A673 (cell line): ENCODE measurements around the gene PSG4. TPM values are rescaled to one million over a fixed set of nuclear protein-coding genes. Genes with fewer than 3 reads are reported as not detected.
"Not testable (repeated sequence)": the region's sequence is repeated elsewhere in the genome, so short reads cannot be mapped to it uniquely, and the experiment has no call there.

ENCODE experiments used
- BruUV-seq: library from RNA; stranded (reverse); fragments of 400-500 nt; replicated peaks from 2 replicates; lab custom pipeline; 2021; lab: Mats Ljungman, UMichigan
- CTCF ChIA-PET: fragments of 300-600 bp; sonication (Branson Sonifier 250); formaldehyde crosslinking; loops from one replicate; lab custom pipeline; 2022; ENCODE audit warnings: antibody characterized with exemption; lab: Charles Lee
- POLR2A ChIA-PET: fragments of 300-600 bp; sonication (Branson Sonifier 250); formaldehyde crosslinking; loops from one replicate; lab custom pipeline; 2022; ENCODE audit warnings: antibody characterized with exemption; ENCODE audit not compliant: low non-redundant PET; lab: Charles Lee
- DNase-seq: peaks from one replicate; pipeline ENCODE4 v3.0.0-alpha.2; 2015; ENCODE audit warnings: low spot score
- H3K27ac ChIP-seq: fragments of 200-600 bp; sonication (generic); 2 replicates; pipeline ENCODE4 v1.5.1; 2016; ENCODE audit warnings: mixed run types, low read depth, mild to moderate bottlenecking, mixed read lengths, antibody characterized with exemption, low read length; ENCODE audit not compliant: poor library complexity, severe bottlenecking
- H3K27me3 ChIP-seq: fragments of 200-600 bp; sonication (generic); replicated peaks from 2 replicates; pipeline ENCODE4 v1.6.1; 2017; ENCODE audit warnings: mixed run types, low read depth, mild to moderate bottlenecking, mixed read lengths, antibody characterized with exemption, low read length; ENCODE audit not compliant: insufficient read depth, poor library complexity
- H3K36me3 ChIP-seq: fragments of 200-600 bp; sonication (generic); 2 replicates; pipeline ENCODE4 v1.6.1; 2016; ENCODE audit warnings: mixed run types, mild to moderate bottlenecking, mixed read lengths, antibody characterized with exemption, low read length; ENCODE audit not compliant: insufficient read depth, poor library complexity, severe bottlenecking
- H3K4me1 ChIP-seq: fragments of 200-600 bp; sonication (generic); 2 replicates; pipeline ENCODE4 v1.6.1; 2017; ENCODE audit warnings: mixed run types, mild to moderate bottlenecking, mixed read lengths, antibody characterized with exemption, low read length; ENCODE audit not compliant: insufficient read depth, poor library complexity, severe bottlenecking
- H3K4me3 ChIP-seq: fragments of 200-600 bp; sonication (generic); 2 replicates; pipeline ENCODE4 v1.5.1; 2016; ENCODE audit warnings: low read depth, mixed run types, mild to moderate bottlenecking, mixed read lengths, low read length; ENCODE audit not compliant: poor library complexity, severe bottlenecking
- H3K9me3 ChIP-seq: fragments of 200-600 bp; sonication (generic); 2 replicates; pipeline ENCODE4 v1.6.1; 2016; ENCODE audit warnings: mixed run types, low read depth, mild to moderate bottlenecking, mixed read lengths, antibody characterized with exemption, low read length; ENCODE audit not compliant: poor library complexity, severe bottlenecking
- EZH2 ChIP-seq: fragments of 200-600 bp; sonication (generic); IDR thresholded peaks from 2 replicates; pipeline ENCODE4 v1.6.1; 2017; ENCODE audit warnings: borderline replicate concordance, low read depth, mild to moderate bottlenecking, mixed read lengths, antibody characterized with exemption, low read length; ENCODE audit not compliant: poor library complexity, severe bottlenecking
- intact Hi-C: fragments of 100-400 bp; cut with micrococcal nuclease; formaldehyde crosslinking; loops from one replicate; pipeline ENCODE4 v1.10.0; 2022; ENCODE audit not compliant: unreplicated experiment
- total RNA-seq: library from RNA; stranded (reverse); gene quantifications from 2 replicates; pipeline ENCODE4 v1.2.3, GENCODE V29; 2021
- TF ChIP-seq, protein P1 (sequence below): fragments of 300-800, 200-600 bp; sonication (generic); conservative IDR thresholded peaks from 2 replicates; pipeline ENCODE4 v1.5.1; 2017; ENCODE audit warnings: low read depth, mild to moderate bottlenecking, antibody characterized with exemption, low read length, moderate library complexity, mixed read lengths

Gene PSG4
- total RNA-seq, 1 experiment from 2014 or later: not detected

GRCh38 chr19:43163135-43163534 lies 42.3 kb downstream of the PSG4 start:
- H3K4me1 ChIP-seq, H3K36me3 ChIP-seq, H3K27ac ChIP-seq, CTCF ChIA-PET, BruUV-seq, H3K27me3 ChIP-seq, H3K9me3 ChIP-seq, H3K4me3 ChIP-seq, POLR2A ChIA-PET, DNase-seq, intact Hi-C loops: not testable (repeated sequence)

DNA sequence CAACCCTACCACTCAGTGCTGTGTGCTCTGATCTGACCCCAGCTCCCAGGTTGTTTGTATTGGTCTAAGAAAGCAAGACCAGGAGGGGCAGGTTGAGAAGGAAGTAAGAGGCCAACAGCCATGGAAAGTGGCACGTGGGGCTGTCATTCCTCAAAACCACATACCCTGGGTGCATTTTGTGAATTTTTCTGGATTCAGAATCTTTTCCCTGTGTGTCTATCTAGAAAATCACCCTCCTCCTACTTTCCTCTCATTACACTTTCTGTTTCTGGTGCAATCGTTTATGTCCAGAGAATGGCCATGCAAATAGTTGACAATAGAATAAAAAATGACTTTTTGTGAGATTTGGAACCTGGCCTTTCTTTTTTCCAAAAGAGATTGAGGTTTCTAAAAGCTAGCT lies 43.2 kb downstream of the PSG4 start:
- CTCF ChIA-PET, BruUV-seq, H3K27me3 ChIP-seq, H3K9me3 ChIP-seq, DNase-seq, intact Hi-C loops, H3K4me3 ChIP-seq, POLR2A ChIA-PET, H3K27ac ChIP-seq, H3K36me3 ChIP-seq, H3K4me1 ChIP-seq: not testable (repeated sequence)

GRCh38 chr19:43152214-43152613 lies 53.2 kb downstream of the PSG4 start:
- no peak for TF ChIP-seq EZH2
- TF ChIP-seq, protein P1, sequence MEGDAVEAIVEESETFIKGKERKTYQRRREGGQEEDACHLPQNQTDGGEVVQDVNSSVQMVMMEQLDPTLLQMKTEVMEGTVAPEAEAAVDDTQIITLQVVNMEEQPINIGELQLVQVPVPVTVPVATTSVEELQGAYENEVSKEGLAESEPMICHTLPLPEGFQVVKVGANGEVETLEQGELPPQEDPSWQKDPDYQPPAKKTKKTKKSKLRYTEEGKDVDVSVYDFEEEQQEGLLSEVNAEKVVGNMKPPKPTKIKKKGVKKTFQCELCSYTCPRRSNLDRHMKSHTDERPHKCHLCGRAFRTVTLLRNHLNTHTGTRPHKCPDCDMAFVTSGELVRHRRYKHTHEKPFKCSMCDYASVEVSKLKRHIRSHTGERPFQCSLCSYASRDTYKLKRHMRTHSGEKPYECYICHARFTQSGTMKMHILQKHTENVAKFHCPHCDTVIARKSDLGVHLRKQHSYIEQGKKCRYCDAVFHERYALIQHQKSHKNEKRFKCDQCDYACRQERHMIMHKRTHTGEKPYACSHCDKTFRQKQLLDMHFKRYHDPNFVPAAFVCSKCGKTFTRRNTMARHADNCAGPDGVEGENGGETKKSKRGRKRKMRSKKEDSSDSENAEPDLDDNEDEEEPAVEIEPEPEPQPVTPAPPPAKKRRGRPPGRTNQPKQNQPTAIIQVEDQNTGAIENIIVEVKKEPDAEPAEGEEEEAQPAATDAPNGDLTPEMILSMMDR: no peak
- Histone ChIP-seq H3K36me3 (no peaks in the 10 kb centered on the region), H3K27ac (no peak overlapping the region), H3K4me3 (no peak overlapping the region), H3K4me1 (no peaks in the 10 kb centered on the region), H3K9me3 (no peaks in the 10 kb centered on the region), H3K27me3 (no peaks in the 10 kb centered on the region)
- DNase-seq: no peak
- ChIA-PET POLR2A (no interaction called here), CTCF (no interaction called here)
- intact Hi-C loops: no loop called here
- BruUV-seq: no TSS peak

DNA sequence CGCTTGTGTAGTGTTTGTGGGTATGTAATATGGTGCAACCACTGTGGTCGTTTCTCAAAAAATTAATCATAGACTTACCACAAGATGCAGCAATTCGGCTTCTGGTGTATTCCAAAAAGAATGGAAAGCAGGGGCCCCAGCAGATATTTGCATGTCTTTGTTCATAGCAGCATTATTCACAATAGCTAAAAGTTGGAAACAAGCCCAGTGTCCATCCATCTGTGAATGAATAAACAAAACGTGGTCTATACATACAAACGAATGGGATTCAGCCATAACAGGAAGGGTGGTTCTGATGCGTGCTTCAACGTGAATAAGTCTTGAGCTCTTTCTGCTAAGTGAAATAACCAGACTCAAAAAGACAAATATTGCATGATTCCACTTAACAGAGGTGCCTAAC lies 55.6 kb downstream of the PSG4 start:
- POLR2A ChIA-PET, intact Hi-C loops, BruUV-seq: not testable (repeated sequence)

GRCh38 chr19:43148233-43148632 lies 57.2 kb downstream of the PSG4 start:
- no peaks in the 10 kb centered on the region for H3K9me3 ChIP-seq
- no peak overlapping the region for H3K4me3 ChIP-seq
- no peak for DNase-seq
- intact Hi-C loops: no loop called here
- H3K27me3 ChIP-seq: no peaks in the 10 kb centered on the region
- CTCF ChIA-PET: no interaction called here
- POLR2A ChIA-PET: no interaction called here
- BruUV-seq: no TSS peak
- H3K36me3 ChIP-seq: no peaks in the 10 kb centered on the region
- no peaks in the 10 kb centered on the region for H3K4me1 ChIP-seq
- TF ChIP-seq, protein P1: no peak
- TF ChIP-seq EZH2: no peak
- no peak overlapping the region for H3K27ac ChIP-seq

More for the DNA sequence above, 55.6 kb downstream of the PSG4 start:
- DNase-seq, H3K4me1 ChIP-seq, H3K4me3 ChIP-seq, H3K9me3 ChIP-seq, CTCF ChIA-PET, H3K36me3 ChIP-seq, H3K27ac ChIP-seq, H3K27me3 ChIP-seq: not testable (repeated sequence)
